BLaER1 treated with 17β-estradiol and CSF1 and Interleukin-3, amounts not matched to agents 10 nM and 100 nM (cell line): ENCODE measurements around the gene ZNF423.

Experiments
- H3K27ac ChIP-seq, 11 experiments: shearing (Covaris generic); formaldehyde crosslinking; 2 replicates each; pipeline ENCODE4 v1.8.1; 2022
- H3K27me3 ChIP-seq, 11 experiments: shearing (Covaris generic); formaldehyde crosslinking; 2 replicates each; pipeline ENCODE4 v1.8.1; 2022
- H3K36me3 ChIP-seq, 11 experiments: shearing (Covaris generic); formaldehyde crosslinking; 2 replicates each; pipeline ENCODE4 v1.8.1; 2022
- H3K4me1 ChIP-seq, 10 experiments: shearing (Covaris generic); formaldehyde crosslinking; 2 replicates each; pipeline ENCODE4 v1.8.1; 2022
- H3K4me2 ChIP-seq, 11 experiments: shearing (Covaris generic); formaldehyde crosslinking; 2 replicates each; pipeline ENCODE4 v1.8.1; 2022
- H3K4me3 ChIP-seq, 10 experiments: shearing (Covaris generic); formaldehyde crosslinking; 2 replicates each; pipeline ENCODE4 v1.8.1; 2022
- H3K9ac ChIP-seq, 11 experiments: shearing (Covaris generic); formaldehyde crosslinking; 2 replicates each; pipeline ENCODE4 v1.8.1; 2022
- H3K9me3 ChIP-seq, 11 experiments: shearing (Covaris generic); formaldehyde crosslinking; replicated peaks in 1 of 11; 2 replicates each; pipeline ENCODE4 v1.8.1; 2022
- H4K20me1 ChIP-seq, 11 experiments: shearing (Covaris generic); formaldehyde crosslinking; 2 replicates each; pipeline ENCODE4 v1.8.1; 2022
- Cebpa-rat ChIP-seq, 11 experiments: shearing (Covaris generic); IDR thresholded peaks; 2 replicates each; pipeline ENCODE4 v1.8.1; 2022

The ZNF423 gene

DNA sequence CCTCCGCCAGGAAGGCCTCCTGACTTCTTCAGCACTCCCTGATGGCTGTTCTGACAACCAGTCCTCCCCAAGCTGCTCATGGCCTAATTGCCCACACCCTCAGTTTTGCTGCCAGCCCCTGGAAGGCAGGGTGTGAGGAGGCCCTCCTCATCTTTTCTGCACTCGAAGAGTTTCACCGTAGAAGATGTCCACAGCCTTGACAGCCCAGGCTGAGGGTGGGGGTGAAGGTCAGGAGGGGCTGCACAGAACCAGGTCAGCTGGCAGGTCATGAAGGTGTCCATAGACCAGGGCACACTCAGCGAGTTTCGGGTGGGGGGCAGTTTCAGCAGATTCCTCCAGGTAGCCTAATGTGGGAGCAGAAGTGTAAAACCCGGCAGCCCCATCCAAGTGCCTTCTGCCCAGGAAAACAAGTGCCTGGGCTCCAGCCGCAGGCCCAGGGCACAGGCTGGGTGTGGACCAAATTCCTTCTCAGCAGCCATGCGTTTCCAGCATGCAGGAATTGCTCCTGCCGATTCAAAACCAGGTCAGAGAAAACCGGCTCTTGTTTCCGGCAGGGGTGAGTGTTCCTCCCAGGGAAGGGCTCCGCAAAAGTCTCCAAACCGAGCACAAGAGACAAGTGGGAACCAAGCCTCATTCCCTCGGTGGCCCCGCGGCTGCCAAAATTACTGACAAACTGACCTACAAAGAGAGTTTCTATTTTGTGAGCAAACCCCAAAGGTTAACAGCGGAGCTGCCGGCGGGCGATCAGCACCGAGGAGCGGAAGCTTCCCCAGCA lies 253.5 kb downstream of the ZNF423 start:
- Histone ChIP-seq H4K20me1 (peaks cover 0 to 10% (median 0%) of the 10 kb centered on the region in 11 experiments; a peak in 2 of 22 replicates), H3K9ac (no peak overlapping the region), H3K4me1 (peaks cover 0 to 91% (median 67%) of the 10 kb centered on the region in 10 experiments; a peak in 16 of 20 replicates)

DNA sequence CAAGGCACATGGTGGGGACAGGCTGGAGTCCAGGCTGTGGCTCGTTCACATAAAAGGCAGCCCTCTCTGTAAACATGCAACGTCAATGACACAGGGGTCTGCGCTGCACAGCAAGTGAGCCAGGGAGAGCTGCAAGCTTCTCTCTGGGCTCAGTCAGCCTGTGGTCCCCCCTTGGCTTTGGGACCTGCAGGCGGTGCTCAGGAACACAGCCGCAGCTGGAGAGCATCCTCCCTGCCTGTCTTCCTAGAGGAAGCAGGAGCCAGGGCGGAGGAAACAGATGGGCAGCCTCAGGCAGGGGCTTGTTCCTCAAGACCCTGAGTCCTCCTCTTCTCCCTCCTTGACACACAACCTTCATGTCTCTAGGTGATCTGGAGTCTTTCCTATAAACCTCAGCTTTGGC lies 254.3 kb downstream of the ZNF423 start:
- H3K4me3 ChIP-seq = no peak overlapping the region
- no peaks in the 10 kb centered on the region for H3K9me3 ChIP-seq
- H3K4me1 ChIP-seq = peaks cover 6 to 91% (median 67%) of the 10 kb centered on the region in 10 experiments
- peak overlapping the region in 7 of 11 experiments; percentile 23 to 54 (median 32); a peak in 10 of 22 replicates for H3K4me2 ChIP-seq
- peaks cover 0 to 4% (median 0%) of the 10 kb centered on the region in 11 experiments; a peak in 2 of 22 replicates for H3K36me3 ChIP-seq
- H3K9ac ChIP-seq = no peak overlapping the region
- H3K27ac ChIP-seq = no peak overlapping the region
- H4K20me1 ChIP-seq = peaks cover 0 to 10% (median 0%) of the 10 kb centered on the region in 11 experiments; a peak in 2 of 22 replicates
- no peak for TF ChIP-seq Cebpa-rat (IDR thresholded peaks at IDR 0.05)
- no peaks in the 10 kb centered on the region for H3K27me3 ChIP-seq

More for the DNA sequence above, 253.5 kb downstream of the ZNF423 start:
- Histone ChIP-seq H3K36me3 (peaks cover 0 to 4% (median 0%) of the 10 kb centered on the region in 11 experiments; a peak in 2 of 22 replicates), H3K27me3 (no peaks in the 10 kb centered on the region), H3K4me2 (peak overlapping the region in 3 of 11 experiments; percentile 41 to 54 (median 54); a peak in 5 of 22 replicates), H3K27ac (no peak overlapping the region), H3K9me3 (no peaks in the 10 kb centered on the region), H3K4me3 (no peak overlapping the region)
- no peak for TF ChIP-seq Cebpa-rat (IDR thresholded peaks at IDR 0.05)

DNA sequence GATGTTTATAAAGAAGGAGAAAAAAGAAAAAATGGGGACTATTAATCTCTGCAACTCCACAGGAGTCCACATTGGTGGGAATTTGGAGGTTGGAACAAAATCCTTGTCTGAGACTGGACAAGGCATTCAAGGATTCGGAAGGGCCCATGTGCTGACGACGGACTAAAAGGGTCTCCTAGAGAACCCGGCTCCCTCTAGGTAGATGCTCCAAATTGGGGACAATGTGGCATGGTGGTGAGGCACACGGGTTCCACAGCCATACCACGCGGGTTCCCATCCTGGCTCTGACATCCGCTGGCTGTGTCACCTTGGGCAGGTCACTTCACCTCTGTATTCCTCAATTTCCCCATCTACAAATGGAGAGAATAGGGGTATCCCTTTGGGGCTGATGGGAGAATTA lies 254.9 kb downstream of the ZNF423 start:
- no peak overlapping the region for H3K27ac ChIP-seq
- no peak overlapping the region for H3K9ac ChIP-seq
- H3K4me2 ChIP-seq = peak overlapping the region in 2 of 11 experiments; percentile 31 to 54; a peak in 1 of 22 replicates
- peaks cover 0 to 10% (median 0%) of the 10 kb centered on the region in 11 experiments; a peak in 2 of 22 replicates for H4K20me1 ChIP-seq
- H3K4me1 ChIP-seq = peaks cover 12 to 91% (median 67%) of the 10 kb centered on the region in 10 experiments
- H3K4me3 ChIP-seq = no peak overlapping the region
- TF ChIP-seq Cebpa-rat (IDR thresholded peaks at IDR 0.05) = no peak
- H3K9me3 ChIP-seq = no peaks in the 10 kb centered on the region
- H3K36me3 ChIP-seq = peaks cover 0 to 4% (median 0%) of the 10 kb centered on the region in 11 experiments; a peak in 2 of 22 replicates
- H3K27me3 ChIP-seq = no peaks in the 10 kb centered on the region

DNA sequence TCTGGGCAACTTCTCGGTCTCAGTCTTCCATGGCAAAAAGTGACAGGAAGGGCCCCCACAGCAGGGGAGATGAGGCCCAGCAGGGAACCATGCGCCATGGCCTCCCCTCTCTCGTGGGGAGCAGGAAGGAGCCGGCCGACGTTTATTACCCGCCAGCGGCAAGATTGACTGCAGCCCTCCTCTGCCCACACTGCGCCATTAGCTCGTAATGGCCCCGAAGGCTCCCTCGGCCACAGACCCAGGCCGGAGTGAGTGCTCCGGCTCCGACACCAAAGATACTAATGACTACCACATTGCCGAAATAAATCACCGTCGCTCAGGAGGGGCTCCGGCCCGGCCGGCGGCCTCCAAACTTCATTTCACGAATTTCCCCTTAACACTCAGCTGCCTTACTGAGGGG lies 255.4 kb downstream of the ZNF423 start:
- no peaks in the 10 kb centered on the region for H3K27me3 ChIP-seq
- H3K4me1 ChIP-seq = peaks cover 16 to 91% (median 67%) of the 10 kb centered on the region in 10 experiments
- peaks cover 0 to 10% (median 0%) of the 10 kb centered on the region in 11 experiments; a peak in 2 of 22 replicates for H4K20me1 ChIP-seq
- H3K4me3 ChIP-seq = no peak overlapping the region
- H3K4me2 ChIP-seq = no peak overlapping the region
- H3K27ac ChIP-seq = no peak overlapping the region
- no peaks in the 10 kb centered on the region for H3K9me3 ChIP-seq
- peaks cover 0 to 4% (median 0%) of the 10 kb centered on the region in 11 experiments; a peak in 2 of 22 replicates for H3K36me3 ChIP-seq
- H3K9ac ChIP-seq = no peak overlapping the region
- TF ChIP-seq Cebpa-rat (IDR thresholded peaks at IDR 0.05) = no peak

DNA sequence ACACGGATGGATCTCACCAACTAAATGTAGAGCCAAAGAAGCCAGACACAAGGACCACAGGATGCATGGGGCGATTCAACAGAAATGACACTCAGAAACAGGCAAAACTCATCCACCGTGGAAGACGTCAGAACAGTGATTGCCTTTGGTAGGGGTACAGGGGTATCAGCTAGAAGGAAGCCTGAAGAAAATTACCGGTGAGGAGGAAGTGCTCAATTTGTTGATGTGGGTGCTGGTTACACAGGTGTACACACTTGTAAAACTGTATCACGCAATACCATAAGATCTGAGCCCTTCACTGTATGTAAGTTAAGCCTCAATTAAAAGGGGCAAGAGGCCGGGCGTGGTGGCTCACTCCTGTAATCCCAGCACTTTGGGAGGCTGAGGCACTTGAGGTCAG lies 256.2 kb downstream of the ZNF423 start:
- no peak for TF ChIP-seq Cebpa-rat (IDR thresholded peaks at IDR 0.05)
- H3K36me3 ChIP-seq = peaks cover 0 to 4% (median 0%) of the 10 kb centered on the region in 11 experiments; a peak in 2 of 22 replicates
- peaks cover 21 to 91% (median 67%) of the 10 kb centered on the region in 10 experiments for H3K4me1 ChIP-seq
- peaks cover 0 to 10% (median 0%) of the 10 kb centered on the region in 11 experiments; a peak in 2 of 22 replicates for H4K20me1 ChIP-seq
- H3K27ac ChIP-seq = no peak overlapping the region
- no peak overlapping the region for H3K9ac ChIP-seq
- no peak overlapping the region for H3K4me3 ChIP-seq
- peak overlapping the region in 3 of 11 experiments; percentile 1 to 32 (median 12); a peak in 3 of 22 replicates for H3K4me2 ChIP-seq
- H3K9me3 ChIP-seq = no peaks in the 10 kb centered on the region
- no peaks in the 10 kb centered on the region for H3K27me3 ChIP-seq

DNA sequence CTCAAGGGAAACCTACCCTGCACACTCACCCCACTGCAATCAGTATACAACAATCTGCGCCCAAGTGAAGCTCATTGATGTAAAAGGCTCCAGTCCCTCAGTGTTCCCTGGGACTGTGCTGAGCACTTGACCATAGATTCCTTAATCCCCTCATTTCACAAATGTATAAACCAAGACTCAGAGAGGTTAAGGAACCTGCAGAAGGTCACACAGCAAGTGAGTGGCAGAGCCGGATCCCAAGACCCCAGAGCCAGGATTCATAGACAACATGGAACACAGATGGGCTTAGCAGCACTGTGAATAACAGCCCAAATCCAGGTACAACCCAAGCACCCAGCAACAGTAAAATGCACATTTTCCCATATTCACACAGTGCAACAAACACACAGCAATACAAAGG lies 256.6 kb downstream of the ZNF423 start:
- no peak for TF ChIP-seq Cebpa-rat (IDR thresholded peaks at IDR 0.05)
- no peaks in the 10 kb centered on the region for H3K27me3 ChIP-seq
- H3K36me3 ChIP-seq = peaks cover 0 to 4% (median 0%) of the 10 kb centered on the region in 11 experiments; a peak in 2 of 22 replicates
- H3K4me3 ChIP-seq = no peak overlapping the region
- no peak overlapping the region for H3K27ac ChIP-seq
- peaks cover 21 to 91% (median 67%) of the 10 kb centered on the region in 10 experiments for H3K4me1 ChIP-seq
- H4K20me1 ChIP-seq = peaks cover 0 to 10% (median 0%) of the 10 kb centered on the region in 11 experiments; a peak in 2 of 22 replicates
- no peak overlapping the region for H3K9ac ChIP-seq
- H3K4me2 ChIP-seq = peak overlapping the region in 2 of 11 experiments; percentile 32 to 84; a peak in 2 of 22 replicates
- no peaks in the 10 kb centered on the region for H3K9me3 ChIP-seq

DNA sequence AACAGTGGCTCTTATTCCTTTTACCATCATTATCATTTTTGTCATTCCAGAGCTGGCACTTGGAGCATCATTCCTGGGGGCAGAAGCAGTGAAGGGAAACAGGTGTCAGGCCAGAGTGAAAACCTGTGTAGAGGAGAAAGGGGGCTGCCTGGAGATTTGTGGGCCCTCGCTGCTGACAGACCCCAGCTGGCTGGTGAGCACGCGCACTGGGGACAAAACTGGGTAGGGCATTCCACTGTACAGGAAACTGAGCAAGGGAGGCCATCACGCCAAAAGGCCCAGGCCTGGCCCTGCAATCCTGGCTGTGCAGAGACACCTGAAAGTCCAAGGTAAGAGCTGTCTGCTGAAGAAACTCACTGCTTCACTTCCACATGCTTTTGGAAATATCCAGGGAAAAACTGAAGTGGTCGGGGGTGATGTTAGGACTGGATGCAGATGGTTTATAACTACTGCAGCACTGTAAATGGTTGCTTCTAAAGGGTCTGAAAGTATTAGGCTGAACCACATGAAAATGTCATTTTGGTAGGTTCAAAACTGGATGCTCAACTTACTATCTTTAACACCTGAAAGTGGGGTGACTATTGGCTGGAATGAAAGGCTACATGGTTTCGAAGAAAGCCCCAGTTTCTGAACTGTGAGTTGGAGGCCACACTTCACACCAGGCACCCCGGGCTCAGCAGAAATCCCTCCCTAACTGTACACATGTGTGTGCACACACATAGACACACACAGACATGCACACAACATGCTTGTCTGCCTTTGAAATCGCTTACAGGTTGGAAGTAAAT lies 257.3 kb downstream of the ZNF423 start:
- peaks cover 21 to 91% (median 67%) of the 10 kb centered on the region in 10 experiments for H3K4me1 ChIP-seq
- H3K36me3 ChIP-seq = peaks cover 0 to 4% (median 0%) of the 10 kb centered on the region in 11 experiments; a peak in 2 of 22 replicates
- no peak for TF ChIP-seq Cebpa-rat (IDR thresholded peaks at IDR 0.05)
- H4K20me1 ChIP-seq = peaks cover 0 to 10% (median 0%) of the 10 kb centered on the region in 11 experiments; a peak in 2 of 22 replicates
- peak overlapping the region in 8 of 11 experiments; percentile 39 to 87 (median 78); a peak in 16 of 22 replicates for H3K4me2 ChIP-seq
- no peak overlapping the region for H3K9ac ChIP-seq
- no peaks in the 10 kb centered on the region for H3K9me3 ChIP-seq
- H3K4me3 ChIP-seq = no peak overlapping the region
- H3K27me3 ChIP-seq = no peaks in the 10 kb centered on the region
- H3K27ac ChIP-seq = no peak overlapping the region

DNA sequence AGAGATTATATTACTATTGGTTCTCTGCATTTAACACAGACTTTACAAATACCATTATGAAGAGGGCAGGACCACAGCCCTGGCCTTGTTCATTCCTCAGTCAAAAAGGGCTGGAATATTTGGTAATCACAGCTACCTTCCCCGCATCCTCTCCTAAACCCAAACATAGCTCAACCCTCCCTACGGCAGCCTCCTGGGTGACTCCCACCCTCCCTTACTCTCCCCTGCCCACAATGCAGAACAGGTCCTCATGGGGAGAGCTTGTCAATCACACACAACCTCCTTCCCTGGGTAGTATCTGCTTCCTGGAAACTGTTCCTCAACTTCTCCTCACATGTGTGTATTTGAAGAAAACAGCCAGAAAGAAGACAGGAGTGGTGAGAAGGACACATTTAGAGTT lies 258.1 kb downstream of the ZNF423 start:
- peaks cover 0 to 4% (median 0%) of the 10 kb centered on the region in 11 experiments; a peak in 2 of 22 replicates for H3K36me3 ChIP-seq
- H3K4me3 ChIP-seq = no peak overlapping the region
- H4K20me1 ChIP-seq = peaks cover 0 to 10% (median 0%) of the 10 kb centered on the region in 11 experiments; a peak in 2 of 22 replicates
- no peaks in the 10 kb centered on the region for H3K9me3 ChIP-seq
- no peak overlapping the region for H3K9ac ChIP-seq
- H3K4me2 ChIP-seq = peak overlapping the region in 7 of 11 experiments; percentile 39 to 87 (median 79); a peak in 14 of 22 replicates
- no peak overlapping the region for H3K27ac ChIP-seq
- no peaks in the 10 kb centered on the region for H3K27me3 ChIP-seq
- no peak for TF ChIP-seq Cebpa-rat (IDR thresholded peaks at IDR 0.05)
- peaks cover 21 to 95% (median 73%) of the 10 kb centered on the region in 10 experiments for H3K4me1 ChIP-seq
